GM20431 (cell line): ENCODE data around the gene WASHC1.
"Not testable (repeated sequence)": the region's sequence is repeated elsewhere in the genome, so short reads cannot be mapped to it uniquely, and the experiment has no call there.

Experiments
- in situ Hi-C: fragments of 300-500 bp; cut with MseI, MboI; formaldehyde crosslinking; loops from one replicate; pipeline ENCODE4 v1.15.0; 2020; ENCODE audit warnings: low sequenced_read_pairs; ENCODE audit not compliant: unreplicated experiment

WASHC1 gene

DNA sequence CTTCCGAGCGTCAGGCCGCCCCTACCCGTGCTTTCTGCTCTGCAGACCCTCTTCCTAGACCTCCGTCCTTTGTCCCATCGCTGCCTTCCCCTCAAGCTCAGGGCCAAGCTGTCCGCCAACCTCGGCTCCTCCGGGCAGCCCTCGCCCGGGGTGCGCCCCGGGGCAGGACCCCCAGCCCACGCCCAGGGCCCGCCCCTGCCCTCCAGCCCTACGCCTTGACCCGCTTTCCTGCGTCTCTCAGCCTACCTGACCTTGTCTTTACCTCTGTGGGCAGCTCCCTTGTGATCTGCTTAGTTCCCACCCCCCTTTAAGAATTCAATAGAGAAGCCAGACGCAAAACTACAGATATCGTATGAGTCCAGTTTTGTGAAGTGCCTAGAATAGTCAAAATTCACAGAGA lies at the start of gene WASHC1:
Gene WASHC1, minus strand, starts transcription at position 101 of the 400 bp plus-strand sequence. CDS start 4,457 bp downstream, outside the sequence.
- in situ Hi-C loops = not testable (repeated sequence)

GRCh38 chr9:78333-78732 lies 49.1 kb upstream of the WASHC1 start:
- in situ Hi-C loops = not testable (repeated sequence)

DNA sequence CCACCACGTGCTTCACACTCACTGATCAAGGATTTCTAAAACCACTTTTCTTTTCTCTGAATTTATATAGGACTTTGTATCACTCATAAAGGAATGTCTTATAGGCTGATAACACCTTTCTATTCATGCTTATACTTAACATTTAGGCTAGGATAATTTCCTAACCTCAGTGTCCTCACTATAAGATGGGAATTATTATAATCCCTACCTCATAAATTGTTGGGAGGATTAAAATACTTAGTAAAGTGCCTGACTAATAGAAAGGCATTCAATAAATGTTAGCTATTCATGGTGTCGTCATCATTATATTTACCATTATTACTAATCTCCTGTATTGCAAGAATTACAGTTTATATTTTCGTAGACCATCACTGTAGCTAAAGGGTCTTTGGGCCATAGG lies 47.1 kb upstream of the WASHC1 start:
- in situ Hi-C loops = not testable (repeated sequence)

DNA sequence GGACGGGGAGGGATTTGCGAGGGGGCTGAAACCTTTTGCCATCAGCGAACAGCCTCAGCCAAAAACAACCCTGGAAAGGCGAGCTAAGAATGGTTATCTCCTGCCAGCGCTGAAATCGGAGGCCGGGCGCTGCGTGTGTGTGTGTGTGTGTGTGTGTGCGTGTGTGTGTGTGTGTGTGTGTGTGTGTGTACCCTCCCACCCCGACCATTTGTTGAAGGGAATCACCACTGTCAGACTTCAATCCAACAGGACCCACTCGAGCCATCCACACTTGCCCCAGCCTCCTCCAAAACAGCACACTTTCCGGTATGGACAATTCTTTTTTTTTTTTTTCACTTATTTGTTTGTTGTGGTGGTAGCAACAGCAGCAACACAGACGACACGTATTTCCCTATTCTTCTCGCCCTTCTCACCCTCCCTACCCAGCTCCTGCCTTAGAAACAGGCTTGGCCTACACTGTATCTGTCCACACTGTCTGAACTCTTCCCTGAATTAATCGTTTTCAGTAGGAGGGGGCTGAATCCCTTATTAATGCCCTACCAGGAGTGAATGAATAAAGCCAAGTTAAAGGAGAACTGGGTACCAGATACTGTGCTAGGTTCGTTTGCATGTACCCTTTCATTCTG lies 44.8 kb upstream of the WASHC1 start:
- in situ Hi-C loops = not testable (repeated sequence)

DNA sequence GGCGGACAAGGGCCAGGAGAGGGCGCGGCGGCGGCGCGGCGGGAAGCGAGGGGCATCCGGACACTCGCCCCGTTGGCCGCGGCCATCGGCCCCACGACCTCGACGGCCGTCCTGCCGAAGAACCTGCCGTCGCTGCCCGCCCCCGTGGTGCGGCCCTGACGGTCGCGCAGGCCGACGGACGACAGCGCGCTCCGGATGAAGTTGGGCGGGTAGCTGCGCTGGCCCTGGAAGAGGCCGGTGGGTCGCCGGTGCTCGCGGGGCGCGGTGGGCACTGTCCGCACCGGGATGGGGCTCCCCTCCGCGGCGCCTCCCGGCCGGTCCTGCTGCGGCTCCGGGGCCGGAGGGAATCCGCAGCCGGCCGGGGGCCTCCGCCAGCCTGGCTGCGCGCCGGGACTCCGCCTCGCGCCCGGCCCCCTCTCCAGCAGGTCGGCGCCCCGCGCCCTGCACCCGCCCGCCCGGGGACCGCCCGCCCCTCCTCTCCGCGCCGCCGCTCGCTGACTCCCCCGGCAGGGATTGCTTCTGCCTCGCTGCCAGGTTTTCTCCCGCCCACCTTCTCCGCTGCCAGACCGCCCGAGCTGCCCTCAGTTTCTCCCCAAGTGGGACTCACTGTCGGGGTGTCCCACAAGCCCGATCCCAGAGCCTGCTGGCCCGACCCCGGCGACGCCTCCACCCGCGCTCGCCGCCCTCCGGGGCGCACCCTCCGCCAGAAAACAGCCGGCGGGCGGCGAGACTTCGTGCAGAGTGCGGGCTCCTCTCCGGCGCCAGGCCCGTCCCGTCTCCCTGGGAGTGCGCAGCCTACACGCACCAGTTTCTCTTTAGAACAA lies 44.0 kb upstream of the WASHC1 start:
- in situ Hi-C loops = not testable (repeated sequence)

DNA sequence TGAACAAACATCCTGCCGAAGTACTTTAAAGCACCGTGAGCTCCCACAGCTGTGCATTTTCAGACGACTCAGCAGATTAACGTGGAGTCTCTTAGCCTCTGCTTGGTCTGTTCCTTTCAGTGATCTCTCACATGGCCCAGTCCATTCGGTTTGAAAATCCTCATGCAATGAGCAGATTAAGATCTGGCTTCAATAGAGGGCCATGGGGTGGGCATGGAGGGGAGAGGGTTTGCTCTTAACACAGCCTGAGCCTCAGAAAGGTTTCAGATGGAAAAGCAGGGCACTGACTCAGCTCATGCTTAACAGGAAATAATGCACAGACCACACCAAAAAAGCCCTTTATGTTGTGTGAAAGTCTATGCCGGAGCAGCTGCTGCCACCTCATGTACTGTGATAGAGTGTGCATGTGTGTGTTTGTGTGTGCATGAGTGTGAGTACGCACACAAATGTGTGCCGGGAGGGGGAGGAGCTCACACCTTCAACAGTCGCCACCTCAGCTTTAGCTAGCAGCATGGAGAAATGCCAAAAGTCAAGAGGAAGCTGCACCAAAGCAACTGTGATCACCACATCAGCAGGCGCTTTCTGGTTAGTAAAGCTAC lies 33.9 kb upstream of the WASHC1 start:
- in situ Hi-C loops = not testable (repeated sequence)

- in situ Hi-C loops = not testable (repeated sequence)
These were observed 23.4 kb upstream of the WASHC1 start for GRCh38 chr9:52678-53077.

DNA sequence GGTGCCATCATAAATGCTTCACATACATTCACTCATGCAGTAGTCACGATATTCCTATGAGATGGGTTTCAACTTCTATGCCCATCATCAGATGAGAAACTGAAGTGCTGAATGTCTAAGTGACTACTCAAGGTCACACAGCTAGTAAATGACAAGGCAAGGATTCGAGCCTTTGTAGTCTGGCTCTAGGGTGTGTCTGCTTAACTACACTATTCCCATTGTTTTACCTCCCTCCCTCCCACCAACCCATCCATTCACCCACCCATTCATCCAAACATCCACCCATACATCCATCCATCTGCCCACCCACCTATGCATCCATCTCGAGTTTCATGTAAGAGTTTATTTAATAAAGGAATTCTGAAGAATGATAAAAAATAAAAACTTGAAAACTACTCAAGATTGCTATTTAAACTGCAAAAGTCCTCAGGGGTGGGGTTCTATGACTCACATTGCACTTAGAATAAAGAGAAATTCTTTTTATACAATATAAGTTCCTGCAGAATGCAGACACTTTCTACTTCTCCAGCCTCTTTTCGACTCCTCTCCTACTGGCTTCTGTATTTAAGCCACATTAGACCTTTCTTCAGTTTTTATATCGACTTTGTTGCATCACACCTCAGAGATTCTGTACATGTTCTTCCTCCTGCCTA lies 19.1 kb upstream of the WASHC1 start:
- in situ Hi-C loops = not testable (repeated sequence)

DNA sequence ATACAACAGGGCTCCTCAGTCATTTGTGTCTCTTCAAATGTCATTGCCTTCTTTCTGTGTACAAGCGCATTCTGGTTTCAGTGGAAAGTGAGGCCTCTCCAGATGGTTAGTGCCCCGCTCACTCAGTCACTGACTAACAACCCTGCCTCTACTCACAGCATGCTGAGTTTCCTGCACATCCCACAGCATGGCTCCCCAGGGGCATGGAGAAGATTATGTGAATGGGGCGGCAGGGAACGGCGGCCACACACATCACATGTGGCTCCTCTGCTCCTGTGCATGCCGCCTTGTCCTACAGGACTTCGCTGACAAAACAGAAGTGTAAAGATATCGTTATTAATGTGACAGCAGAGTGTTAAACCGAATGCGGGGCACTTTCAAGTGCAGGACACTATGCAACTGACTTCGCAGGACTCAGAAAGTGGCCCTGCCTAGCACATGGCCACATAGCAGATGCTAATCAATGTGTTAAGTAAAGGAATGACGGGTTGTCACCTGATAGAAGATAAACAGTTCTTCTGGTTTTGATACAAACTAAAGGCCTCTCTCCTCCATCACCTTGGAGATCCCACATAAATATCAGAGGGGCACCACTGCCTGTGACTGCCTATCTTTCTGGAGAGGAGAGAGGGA lies 17.5 kb upstream of the WASHC1 start:
- in situ Hi-C loops = not testable (repeated sequence)

DNA sequence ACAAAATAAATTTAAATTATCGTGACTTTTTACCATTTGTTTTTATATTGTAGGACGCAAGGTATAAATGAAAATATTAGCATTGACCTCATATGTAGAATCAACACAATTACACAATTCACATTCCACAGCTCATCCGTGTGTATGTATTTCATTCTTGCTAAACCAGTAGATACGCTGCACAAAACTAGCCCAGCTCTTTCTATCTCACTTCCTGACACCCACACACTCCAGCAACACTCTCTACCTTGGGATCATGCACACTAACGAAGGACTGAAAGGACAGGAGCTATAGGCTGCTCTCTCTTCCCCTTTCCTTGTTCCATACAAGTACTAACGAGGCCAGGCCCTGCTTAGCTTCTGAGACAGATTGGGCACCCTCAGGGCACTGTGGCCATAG lies 16.9 kb upstream of the WASHC1 start:
- in situ Hi-C loops = not testable (repeated sequence)

GRCh38 chr9:45180-45878 lies 16.1 kb upstream of the WASHC1 start:
- in situ Hi-C loops = not testable (repeated sequence)

DNA sequence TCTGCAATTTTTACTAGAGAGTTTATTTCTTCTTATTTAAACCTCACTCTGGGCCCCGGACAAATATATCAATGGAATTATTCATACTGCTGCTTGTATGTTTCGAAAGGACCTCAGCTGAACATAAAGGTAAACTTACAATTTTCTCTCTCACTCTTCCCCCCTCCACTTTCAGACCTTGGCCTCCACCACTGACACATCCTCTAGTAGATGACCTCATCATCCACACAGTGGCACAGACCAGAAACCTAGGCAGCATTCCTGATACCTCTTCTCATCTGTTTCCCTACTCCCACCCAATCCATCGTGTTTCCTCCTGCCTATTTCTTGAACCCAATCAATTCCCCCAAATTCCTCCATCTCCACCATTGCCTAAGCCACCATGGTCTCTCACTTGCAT lies 15.2 kb upstream of the WASHC1 start:
- in situ Hi-C loops = not testable (repeated sequence)

DNA sequence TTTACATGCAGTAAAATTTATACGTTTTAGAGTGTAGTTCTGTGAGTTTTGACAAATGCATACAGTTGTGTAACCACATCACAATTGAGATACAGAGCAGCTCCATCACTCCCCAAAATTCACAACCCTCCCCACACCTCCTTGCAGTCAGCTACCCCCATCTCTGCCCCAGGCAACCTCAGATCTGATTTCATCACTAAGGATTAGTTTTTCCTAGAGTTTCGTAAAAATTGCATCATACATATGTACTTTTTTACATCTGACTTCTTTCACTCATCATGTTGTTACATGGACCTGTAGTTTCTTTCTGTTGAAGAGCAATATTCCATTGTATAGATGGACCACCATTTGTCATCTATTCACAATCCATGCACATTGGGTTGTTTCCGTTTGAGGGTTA lies 14.4 kb upstream of the WASHC1 start:
- in situ Hi-C loops = not testable (repeated sequence)

GRCh38 chr9:43116-43515 lies 13.9 kb upstream of the WASHC1 start:
- in situ Hi-C loops = not testable (repeated sequence)

- in situ Hi-C loops = not testable (repeated sequence)
These were observed 12.6 kb upstream of the WASHC1 start for GRCh38 chr9:41819-42218.

DNA sequence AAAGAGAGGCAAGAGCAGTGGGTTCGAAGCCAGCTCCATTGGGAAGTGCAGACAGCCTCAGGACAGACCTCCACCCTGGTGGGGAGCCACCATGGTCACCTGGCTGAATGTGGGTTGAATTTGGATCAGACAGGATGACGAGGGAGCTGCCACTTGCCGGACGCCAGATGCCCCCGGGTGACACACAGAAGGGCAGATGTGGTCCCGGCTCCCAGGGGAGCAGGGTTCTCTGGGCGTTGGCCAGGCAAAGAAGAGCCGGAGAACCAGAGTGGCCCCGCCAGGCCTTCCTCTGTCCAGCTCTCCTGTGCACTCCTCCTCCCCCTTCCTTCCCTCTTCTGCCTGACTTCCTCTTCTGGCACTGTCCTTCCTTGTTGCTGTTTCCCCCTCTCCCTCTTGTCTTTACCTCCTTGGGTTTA lies 12.0 kb upstream of the WASHC1 start:
- in situ Hi-C loops = not testable (repeated sequence)

GRCh38 chr9:32308-32707 lies 3.1 kb upstream of the WASHC1 start:
- in situ Hi-C loops = not testable (repeated sequence)

DNA sequence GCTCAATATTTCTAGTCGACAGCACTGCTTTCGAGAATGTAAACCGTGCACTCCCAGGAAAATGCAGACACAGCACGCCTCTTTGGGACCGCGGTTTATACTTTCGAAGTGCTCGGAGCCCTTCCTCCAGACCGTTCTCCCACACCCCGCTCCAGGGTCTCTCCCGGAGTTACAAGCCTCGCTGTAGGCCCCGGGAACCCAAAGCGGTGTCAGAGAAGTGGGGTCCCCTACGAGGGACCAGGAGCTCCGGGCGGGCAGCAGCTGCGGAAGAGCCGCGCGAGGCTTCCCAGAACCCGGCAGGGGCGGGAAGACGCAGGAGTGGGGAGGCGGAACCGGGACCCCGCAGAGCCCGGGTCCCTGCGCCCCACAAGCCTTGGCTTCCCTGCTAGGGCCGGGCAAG lies 481 bp downstream of the WASHC1 start:
- in situ Hi-C loops = not testable (repeated sequence)

DNA sequence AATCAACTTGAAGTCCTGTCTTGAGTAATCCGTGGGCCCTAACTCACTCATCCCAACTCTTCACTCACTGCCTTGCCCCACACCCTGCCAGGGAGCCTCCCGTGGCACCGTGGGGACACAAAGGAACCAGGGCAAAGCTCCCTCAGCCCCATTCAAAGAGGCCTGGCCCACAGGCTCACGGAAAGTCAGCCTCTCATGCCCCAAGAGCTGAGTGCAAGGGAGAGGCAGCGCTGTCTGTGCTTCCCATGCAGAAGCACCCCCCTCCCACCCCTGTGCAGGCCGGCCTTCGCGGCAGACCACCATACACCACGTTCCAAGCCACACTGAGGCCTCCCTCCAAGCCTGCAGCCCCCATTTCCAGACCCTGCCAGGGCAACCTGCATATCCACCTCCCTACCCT lies 7.6 kb downstream of the WASHC1 start:
- in situ Hi-C loops = not testable (repeated sequence)

GRCh38 chr9:16875-17274 lies 12.4 kb downstream of the WASHC1 start:
- in situ Hi-C loops = not testable (repeated sequence)
